ENCODE results near the gene OR2T34.
"Not testable (repeated sequence)": the region's sequence is repeated elsewhere in the genome, so short reads cannot be mapped to it uniquely, and the experiment has no call there.

- TF ChIP-seq EZH2 (IDR thresholded peaks at IDR 0.05; ENCODE audit: low read depth, unreplicated experiment); REST (IDR thresholded peaks at IDR 0.05; ENCODE audit: unreplicated experiment); ZNF114 (CRISPR knock-in tag; IDR thresholded peaks at IDR 0.05); POLR2AphosphoS5 (IDR thresholded peaks at IDR 0.05; ENCODE audit: low read depth); EZH2phosphoT487 (IDR thresholded peaks at IDR 0.05; ENCODE audit: unreplicated experiment); CREB1 (CRISPR knock-in tag; IDR thresholded peaks at IDR 0.05; ENCODE audit: low read depth); STAT1 (IDR thresholded peaks at IDR 0.05; ENCODE audit: unreplicated experiment); JUNB (IDR thresholded peaks at IDR 0.05; ENCODE audit: unreplicated experiment); ETS1 (IDR thresholded peaks at IDR 0.05): not testable (repeated sequence)
- TF ChIP-seq, protein P1, sequence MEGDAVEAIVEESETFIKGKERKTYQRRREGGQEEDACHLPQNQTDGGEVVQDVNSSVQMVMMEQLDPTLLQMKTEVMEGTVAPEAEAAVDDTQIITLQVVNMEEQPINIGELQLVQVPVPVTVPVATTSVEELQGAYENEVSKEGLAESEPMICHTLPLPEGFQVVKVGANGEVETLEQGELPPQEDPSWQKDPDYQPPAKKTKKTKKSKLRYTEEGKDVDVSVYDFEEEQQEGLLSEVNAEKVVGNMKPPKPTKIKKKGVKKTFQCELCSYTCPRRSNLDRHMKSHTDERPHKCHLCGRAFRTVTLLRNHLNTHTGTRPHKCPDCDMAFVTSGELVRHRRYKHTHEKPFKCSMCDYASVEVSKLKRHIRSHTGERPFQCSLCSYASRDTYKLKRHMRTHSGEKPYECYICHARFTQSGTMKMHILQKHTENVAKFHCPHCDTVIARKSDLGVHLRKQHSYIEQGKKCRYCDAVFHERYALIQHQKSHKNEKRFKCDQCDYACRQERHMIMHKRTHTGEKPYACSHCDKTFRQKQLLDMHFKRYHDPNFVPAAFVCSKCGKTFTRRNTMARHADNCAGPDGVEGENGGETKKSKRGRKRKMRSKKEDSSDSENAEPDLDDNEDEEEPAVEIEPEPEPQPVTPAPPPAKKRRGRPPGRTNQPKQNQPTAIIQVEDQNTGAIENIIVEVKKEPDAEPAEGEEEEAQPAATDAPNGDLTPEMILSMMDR (conservative IDR thresholded peaks at IDR 0.05; ENCODE audit: low read depth in 2 of 2) = not testable (repeated sequence)
These were observed at the start of gene OR2T34 for GRCh38 chr1:248574657-248575056.
